Activated gamma-delta T cell treated with anti-CD3 and anti-CD28 coated beads, Interleukin-2, amount 50 U/mL, for 16 hours (primary cell): Measurements from ENCODE around the gene HIC1.
"Not testable (repeated sequence)": the region's sequence is repeated elsewhere in the genome, so short reads cannot be mapped to it uniquely, and the experiment has no call there.

ENCODE experiments used
- DNase-seq: peaks from one replicate; pipeline ENCODE4 v3.0.0-alpha.2; 2020; ENCODE audit warnings: low read depth

The HIC1 gene, protein sequence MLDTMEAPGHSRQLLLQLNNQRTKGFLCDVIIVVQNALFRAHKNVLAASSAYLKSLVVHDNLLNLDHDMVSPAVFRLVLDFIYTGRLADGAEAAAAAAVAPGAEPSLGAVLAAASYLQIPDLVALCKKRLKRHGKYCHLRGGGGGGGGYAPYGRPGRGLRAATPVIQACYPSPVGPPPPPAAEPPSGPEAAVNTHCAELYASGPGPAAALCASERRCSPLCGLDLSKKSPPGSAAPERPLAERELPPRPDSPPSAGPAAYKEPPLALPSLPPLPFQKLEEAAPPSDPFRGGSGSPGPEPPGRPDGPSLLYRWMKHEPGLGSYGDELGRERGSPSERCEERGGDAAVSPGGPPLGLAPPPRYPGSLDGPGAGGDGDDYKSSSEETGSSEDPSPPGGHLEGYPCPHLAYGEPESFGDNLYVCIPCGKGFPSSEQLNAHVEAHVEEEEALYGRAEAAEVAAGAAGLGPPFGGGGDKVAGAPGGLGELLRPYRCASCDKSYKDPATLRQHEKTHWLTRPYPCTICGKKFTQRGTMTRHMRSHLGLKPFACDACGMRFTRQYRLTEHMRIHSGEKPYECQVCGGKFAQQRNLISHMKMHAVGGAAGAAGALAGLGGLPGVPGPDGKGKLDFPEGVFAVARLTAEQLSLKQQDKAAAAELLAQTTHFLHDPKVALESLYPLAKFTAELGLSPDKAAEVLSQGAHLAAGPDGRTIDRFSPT

DNA sequence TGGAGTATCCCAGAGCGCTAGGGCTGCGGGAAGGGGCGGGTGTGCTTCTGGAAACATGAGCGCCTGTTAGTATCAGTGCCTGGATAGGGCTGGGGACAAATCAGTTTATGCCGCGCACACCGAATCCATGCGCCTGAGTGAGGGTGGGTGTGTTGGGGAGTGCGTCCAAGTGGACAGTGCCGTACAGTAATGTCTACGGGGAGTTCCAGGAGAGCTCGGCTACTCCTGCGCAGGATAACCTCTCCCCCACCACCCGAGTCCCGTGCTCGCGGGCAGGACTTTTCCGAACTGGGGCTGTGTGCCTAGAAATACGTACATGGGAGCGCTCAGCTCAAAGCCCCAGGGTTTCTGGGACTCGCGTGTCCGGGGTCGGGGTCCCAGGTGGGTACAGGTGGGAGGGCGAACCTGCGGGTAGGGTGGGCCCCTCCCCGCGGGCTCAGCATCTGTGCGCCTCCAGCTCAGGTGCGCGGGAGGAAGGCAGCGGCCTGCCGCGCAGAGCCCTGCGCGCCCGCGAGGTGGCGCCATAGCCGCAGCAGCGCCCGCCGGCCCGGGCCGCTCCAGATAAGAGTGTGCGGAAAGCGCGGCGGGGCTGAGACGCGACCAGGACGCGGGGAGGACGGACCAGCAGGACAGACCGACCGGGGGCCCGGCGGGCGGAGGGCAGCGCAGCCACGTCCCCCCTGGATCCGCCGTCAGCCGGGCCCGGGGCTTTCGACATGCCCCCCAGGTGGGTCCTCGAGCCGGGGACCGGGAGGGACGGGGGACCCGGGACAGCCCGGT is at the start of gene HIC1:
TSS of gene HIC1 (plus strand) at position 592 of the 780 bp plus-strand sequence. CDS start 1,588 bp downstream, outside the sequence.
- peak; percentile 69 for DNase-seq

DNA sequence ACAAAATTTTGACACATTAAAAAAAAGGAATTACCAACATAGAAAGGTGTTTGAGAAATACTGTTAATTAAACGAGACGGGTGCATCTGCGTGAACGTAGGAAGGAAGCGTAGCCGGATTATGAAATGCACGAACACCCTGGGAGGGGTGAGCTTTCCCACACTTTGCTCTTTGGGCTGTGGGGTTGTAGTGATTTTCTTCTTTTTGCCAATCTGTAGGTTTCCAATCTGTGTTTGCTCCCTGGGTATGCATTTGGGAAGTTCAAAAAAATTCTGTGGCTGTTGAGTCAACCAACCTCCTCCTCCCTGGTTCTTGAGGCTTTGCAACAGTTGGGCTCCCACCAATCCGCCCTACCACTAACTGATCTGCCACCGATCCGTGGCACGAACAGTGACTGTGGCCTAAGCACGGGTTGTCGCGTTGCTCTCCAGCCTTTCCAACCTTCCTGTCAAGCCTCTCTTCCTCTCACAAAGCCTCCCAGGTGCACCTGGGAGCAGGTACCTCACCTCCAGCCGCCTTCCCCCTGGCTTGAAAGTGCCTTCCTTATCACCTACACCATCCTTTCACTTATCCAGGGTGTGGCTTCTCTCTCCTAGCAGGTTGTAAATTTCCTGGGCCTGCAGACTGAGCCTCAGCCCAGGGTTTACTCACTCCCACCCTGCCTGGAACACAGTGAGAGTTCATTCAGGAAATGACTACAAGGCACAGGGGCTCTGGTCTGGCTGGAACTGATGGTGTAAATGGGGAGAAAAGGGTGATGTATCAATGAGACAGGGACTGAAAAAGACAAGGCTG is 46.4 kb upstream of the HIC1 start:
- no peak for DNase-seq

DNA sequence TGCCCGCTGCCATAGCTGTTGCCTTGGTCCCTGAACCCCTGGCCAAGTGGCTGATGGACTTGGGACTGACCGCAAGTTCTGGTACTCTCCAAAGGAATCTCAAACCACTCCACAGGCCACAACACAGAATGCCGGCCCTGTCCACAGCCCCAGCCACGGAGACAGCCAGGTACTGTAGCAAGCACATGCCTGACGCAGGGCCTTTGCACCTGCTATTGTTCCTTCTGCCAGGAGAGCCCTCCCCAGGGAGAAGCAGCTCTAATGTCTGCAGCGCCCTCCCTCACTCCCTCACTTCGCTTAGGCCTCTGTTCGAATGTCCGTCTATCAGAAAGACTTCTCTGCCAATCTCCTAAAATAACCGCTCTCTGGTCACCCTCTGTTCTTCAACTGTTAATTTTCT is 45.2 kb upstream of the HIC1 start:
- no peak for DNase-seq

DNA sequence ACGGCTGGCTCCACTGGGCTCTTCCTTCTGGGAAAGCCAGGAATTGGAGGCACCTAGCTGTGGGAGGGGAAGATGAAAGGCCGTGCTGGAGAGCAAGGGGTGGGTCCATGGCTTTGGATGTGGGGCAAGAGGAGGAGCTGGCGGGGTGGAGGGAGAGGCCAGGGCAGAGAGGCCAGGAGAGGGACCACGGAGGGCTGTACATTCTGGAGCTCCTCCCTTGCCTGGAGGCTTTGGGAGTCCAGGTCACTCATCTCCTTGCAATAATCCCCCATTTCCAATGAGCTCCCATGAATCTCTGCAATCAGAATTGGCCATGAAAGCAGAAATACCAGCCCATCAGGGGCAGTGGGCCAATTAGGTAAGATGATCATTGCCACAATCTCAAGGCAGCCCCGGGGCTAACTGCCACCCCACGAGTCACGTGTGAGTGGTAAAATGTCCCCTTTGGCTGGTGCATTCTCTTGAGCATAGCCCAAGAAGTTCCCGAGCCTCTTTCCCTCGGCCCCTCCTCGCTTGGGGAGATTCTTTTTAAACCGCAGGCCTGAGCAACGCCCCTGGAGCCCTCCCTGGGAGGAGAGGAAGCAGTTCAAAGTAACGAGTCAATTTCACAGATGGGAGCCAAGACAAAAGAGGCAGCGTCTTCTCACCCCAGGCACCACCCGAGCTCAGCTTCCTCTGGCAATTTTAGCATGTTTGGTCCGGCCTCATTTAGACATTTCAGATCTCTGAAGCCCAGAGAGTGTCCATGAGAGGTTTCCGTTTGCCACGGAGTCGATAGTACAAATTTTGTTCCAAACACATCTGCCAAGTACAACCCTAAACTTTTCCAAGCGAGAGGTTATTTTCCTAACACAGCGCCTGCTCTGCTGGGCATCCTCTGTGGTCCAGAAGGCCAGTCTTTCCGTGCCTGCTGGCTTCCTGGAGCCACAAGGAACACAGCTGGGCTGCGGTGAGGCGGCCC is 43.2 kb upstream of the HIC1 start:
- DNase-seq: no peak

DNA sequence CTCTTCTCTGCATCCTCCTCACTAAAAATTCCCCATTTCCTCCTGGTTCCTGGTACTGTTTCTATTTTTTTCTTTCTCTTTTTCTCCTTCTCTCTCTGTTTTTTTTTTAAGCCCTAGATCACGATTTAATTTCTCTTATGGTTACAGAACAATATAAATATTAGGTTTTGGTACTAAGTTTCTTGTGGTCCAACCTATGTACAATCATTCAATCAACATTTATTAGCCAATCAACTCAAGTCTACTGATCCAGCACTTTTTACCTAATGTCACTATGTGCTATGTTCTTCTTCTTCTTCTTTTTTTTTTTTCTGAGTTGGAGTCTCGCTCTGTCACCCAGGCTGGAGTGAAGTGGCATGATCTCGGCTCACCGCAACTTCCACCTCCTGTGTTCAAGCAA is 42.4 kb upstream of the HIC1 start:
- DNase-seq: no peak

DNA sequence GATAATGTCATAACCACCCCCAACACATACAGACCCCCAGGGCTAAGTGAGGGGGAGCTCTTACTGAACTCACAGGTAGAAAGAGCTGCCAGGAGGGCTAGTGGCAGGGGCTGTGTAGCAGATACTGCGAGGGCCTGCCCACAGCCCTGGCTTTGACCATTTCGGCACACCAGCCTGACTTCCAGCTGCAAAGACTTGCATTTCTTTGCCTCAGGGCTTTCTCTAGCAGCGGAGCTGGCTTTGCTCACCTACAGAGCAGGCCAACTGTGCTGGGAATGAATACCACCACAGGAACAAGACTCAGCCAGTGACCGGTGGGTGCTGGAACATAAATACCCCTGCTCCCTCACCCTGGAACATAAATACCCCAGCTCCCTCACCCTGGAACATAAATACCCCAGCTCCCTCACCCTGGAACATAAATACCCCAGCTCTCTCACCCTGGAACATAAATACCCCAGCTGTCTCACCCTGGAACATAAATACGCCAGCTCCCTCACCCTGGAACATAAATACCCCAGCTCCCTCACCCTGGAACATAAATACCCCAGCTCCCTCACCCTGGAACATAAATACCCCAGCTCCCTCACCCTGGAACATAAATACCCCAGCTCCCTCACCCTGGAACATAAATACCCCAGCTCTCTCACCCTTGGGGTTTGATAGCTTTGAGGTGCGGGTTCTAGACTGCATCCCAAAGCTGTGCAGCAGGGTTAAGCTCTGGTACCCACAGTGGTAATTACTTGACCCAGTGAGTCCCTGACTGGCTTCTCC is 41.5 kb upstream of the HIC1 start:
- not testable (repeated sequence) for DNase-seq

DNA sequence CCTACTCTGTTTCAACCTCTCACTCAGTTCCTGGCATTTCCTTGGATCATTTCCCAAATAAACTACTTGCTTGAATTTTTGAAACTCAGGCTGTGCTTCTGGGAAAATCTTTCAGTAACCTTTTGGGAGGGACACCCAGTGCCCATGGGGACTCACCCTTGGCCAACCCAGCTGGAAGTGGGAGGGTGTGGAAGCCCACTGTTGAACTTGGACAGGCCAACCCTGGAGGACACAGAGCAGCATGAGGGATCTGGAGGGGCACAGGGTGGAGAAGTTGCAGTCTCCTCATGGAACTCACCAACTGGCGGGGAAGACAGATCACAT is 40.9 kb upstream of the HIC1 start:
- DNase-seq: no peak

DNA sequence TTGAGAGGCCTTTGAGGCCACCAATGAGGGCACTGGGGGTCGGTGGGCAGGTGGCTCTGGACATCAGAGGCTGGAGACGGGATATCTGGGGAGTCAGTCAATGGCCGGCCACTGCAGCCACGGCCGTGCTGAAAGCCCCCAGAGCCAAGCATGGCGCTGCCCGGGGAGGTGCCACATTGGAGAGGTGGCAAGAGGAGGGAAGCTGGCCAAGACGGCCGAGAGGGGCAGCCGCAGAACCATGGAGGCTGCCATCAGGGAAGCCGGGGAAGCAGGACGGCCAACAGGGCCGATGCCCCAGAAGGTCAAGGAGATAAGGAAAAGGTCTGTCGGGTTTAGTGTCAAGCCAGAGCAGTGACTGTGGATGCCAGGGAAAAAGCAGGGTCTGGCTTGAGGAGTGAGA is 39.6 kb upstream of the HIC1 start:
- no peak for DNase-seq

DNA sequence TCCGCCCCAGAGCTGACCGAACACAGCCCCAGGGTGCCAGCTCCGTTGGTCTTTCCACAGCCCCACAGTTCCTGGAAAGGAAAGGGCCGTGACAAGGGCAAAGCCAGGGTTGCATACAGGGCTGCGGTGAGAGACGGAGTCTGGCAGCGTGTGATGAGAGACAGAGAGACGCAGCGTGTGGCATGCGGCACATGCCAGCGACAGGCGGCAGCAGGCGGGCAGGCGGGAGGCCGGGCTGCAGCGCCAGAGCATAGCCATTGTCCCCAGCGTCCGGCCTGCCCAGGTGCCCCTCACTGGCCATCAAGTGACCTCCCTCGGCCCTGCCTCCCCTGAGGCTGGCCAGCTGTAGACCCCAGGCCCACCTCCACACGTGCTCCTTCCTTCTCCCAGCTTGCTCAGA is 38.4 kb upstream of the HIC1 start:
- no peak for DNase-seq

DNA sequence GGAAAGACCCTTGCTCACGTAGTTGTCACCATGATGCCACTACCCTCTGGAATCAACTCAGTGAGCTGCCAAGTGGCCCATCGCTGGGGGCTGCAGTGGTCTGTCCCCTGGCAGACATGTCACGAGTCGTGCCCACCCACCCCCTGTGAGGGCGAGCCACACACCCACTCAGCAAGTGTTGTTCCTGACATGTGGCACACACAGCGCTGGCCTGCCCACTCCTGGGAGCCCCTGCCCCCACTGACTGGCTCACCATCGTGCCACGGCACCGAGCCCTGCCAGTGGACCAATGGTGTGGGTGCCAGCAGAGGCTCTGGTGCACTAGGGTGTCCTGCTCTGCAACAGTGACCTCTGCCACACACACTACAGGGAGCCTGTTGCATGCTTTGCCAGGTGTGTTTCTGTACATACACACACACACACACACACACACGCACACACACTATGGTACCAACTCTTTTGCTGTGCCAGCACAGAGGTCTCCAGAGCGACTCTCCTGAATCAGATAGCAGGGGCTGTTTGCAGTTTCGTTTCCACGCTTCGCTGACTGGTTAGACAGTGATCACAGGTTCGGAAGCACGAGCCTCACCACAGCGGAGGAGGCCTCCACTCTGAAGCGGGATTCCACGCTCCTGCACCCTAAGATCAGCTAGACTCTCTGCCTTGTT is 37.5 kb upstream of the HIC1 start:
- no peak for DNase-seq

DNA sequence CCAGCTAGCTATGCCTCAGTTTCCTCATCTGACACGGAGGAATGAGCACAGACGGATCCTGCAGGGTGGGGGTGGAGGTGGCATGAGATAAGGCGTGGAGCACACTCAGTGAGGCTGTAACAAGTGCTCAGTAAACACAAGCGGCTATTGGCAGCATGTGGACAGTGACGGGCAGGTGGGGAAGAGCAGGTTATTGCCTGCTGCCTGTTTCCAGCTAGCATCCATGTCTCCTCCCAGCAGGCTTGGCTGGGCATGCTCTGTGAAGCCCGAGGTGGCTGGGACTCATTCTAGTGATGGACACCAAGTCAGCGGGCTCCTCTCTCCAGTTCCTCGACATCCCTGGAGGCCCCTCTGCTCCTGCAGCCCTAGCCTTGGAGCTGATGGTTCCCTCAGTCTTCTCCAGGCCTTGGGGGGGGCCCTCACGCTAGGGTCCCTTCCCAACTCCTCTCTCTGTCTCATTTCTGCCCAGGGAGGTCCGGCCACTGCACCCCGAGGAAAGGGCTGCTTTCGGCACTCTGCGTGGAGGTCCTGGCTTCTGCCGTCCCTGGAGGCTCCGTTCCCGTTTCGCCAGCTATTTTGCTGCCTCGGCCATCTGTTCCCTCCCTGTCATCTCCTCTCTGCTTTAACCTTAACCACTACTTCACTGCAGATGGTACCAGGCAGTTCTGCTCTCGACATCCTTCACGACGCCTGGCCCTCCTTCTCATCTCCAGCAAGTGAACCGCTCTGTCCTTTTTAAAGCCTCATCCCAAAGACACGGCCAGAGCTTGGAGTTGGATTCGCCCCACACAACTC is 36.0 kb upstream of the HIC1 start:
- no peak for DNase-seq

DNA sequence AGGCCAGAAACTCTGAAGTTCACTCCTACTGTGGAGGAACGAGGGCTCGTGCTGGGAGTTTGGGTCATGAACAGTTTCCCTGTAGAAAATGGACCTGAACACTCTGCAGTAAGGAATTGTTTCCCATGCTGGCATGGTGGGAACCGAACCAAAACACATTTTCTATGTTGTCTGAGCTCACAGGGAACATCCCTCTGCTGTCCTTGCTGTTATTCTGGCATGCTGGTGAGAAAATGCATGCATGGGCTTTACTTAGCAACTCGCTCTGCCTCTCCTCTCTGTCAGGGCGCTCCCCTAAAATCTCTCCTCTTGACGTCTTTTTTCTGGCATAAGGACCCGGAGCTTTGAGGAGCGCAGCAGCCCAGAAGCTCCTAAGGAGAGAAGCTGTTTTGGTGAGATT is 35.2 kb upstream of the HIC1 start:
- DNase-seq: no peak

DNA sequence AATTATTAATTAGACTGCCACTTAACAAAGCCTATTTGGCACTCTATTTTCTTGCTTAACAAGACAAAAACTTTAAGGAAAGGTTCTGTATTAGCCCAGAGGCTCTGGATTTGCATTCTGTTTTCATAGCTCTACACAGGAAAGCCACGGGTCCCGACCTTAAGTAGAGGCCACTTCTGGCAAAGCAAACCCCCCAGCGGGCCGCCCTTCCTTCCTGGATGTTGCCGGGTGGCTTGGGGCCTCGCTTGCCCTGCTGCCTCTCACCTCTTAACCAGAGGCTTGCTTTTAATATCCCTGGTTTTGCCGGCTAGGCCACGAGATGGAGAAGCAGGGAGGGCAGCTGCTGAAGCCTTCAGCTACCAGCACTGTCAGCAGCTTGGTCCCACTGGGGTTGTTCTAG is 34.2 kb upstream of the HIC1 start:
- DNase-seq: no peak

DNA sequence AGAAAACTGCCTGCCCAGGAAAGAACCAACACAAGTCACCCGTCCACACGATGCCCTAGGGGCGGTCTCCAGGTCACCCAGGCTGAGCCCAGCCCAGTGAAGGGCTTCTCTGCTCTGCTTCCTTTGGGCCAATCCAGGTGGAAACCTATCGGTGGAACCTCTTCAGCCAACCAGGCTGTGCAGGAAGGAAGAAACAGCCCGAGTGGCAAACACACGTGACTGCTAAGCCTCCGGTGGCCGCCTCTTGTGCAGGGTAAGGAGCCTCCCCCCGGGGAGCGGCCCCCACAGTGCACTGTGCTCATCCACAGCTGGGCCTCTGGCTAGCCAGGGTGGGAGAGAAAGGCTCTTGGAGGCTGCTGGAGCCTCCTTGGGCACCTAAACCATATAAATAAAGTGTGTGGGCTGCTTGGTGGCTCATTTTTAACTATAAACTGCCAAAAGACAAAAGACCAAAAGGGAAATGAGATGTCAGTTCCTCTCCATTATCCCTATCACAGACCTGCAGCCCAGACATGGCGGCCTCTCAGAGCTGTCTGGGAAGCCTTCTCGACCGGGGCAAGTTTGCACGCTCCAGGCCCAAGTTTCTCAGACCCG is 32.2 kb upstream of the HIC1 start:
- no peak for DNase-seq

DNA sequence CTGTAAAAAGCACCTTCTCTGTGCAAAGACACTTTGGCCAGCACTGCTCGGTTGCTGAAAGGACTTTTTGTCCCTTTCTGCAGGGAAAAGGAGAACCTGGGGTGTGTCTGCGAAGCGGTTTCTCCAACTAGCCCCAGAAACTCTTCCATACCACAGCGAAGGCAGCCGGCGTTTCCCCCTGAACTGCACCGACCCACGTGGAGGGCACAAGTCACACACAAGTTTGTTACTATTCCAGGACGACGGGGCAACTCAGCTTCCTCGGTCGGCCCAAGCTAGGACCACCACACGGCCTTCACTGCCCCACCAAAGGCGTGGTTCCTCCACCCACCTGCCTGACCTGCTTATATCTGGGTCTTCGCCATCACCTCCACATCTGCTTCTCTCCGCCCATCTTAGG is 31.6 kb upstream of the HIC1 start:
- no peak for DNase-seq

DNA sequence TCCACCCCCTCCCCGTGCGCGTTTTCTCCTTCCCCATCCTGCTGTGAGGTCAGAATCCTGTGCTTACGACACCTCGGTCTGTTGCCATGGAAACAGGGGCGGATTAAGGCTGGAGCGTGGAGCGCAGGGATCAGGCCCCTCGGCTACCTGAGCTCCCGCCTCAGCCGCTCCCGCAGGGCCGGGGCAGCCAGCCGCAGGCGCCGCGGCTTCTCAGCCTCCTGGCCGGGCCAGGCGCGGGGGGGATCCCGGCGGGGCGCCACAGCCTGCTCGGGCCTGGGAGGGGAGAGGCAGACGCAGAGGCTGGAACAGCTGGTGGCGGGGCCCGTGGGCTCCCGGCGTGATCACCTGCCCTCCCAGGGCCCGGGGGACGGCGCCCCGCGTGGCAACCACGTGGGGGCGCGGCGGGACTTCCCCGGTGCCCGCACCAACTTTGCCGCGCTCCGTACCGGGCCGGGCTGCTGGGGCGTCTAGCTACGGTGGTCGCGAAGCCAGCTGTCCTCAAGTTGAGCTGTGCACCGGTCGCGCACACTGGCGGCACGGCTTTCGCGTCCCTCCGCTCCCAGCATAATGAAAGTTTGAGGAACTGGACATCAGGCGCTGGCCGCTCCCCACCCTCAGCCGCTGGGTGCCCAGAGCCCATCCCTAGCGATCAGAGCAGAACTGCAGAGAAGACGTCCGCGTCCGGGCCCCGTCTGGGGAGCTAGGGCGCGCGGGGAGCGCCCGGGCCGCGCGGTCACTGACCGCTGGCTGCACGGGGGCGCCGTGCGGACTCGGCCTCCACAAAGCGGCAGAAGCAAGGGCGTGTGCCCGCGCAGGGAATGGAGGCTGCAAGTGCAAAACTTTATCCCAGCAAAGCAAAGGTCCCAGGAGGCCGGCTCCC is 31.0 kb upstream of the HIC1 start:
- DNase-seq: no peak

DNA sequence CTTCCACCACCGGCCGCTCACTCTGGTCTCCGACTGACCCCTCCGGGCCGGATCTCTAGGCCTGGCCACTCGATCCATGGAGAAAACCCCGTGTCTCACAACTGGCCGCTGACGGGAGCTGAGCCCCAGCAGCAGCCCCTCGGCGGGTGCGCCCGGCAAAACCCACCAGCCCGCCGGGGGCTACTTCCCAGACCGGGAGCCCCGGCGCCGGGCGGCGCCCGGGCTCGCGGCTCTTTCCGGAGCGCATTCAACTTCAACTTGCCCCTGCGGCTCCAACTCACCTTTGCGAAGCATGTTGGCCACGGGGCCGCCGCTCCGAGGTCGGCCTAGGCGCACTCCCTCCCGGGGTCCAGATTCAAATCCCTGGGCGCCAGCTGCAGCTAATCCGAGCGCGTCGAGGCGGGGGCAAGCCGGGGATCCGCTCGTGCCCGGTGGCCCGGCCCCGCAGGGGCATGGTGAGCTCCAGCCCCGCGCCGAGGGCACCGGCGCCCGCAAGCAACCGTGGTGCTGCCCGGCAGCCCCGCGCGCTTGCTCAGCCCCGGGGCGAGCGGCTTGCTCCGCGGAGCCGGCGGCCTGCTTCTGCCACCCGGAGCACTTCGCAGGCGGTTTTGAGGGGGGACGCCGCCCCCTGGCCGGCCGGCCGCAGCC is 30.2 kb upstream of the HIC1 start:
- DNase-seq: no peak
